Stimulated activated naive CD8-positive, alpha-beta T cell treated with anti-CD3 and anti-CD28 coated beads, Interleukin-15, Interleukin-2, amounts not matched to agents 100 ng/mL and 50 ng/mL, for 24 hours (primary cell): Measurements from ENCODE around the gene TBC1D13.
"Not testable (repeated sequence)": the region's sequence is repeated elsewhere in the genome, so short reads cannot be mapped to it uniquely, and the experiment has no call there.

ENCODE experiments used
- H3K27ac Mint-ChIP-seq: one replicate; pipeline ENCODE4 v1.8.0; 2021; ENCODE audit warnings: mild to moderate bottlenecking, mixed read lengths
- H3K27me3 Mint-ChIP-seq: one replicate; pipeline ENCODE4 v1.8.0; 2021; ENCODE audit warnings: mixed read lengths
- H3K36me3 Mint-ChIP-seq: one replicate; pipeline ENCODE4 v1.8.0; 2021; ENCODE audit warnings: low read depth, mixed read lengths
- H3K4me1 Mint-ChIP-seq: one replicate; pipeline ENCODE4 v1.8.0; 2021; ENCODE audit warnings: low read depth, mixed read lengths
- H3K4me3 Mint-ChIP-seq: one replicate; pipeline ENCODE4 v1.8.0; 2021; ENCODE audit warnings: mild to moderate bottlenecking, mixed read lengths
- H3K9me3 Mint-ChIP-seq: one replicate; pipeline ENCODE4 v1.8.0; 2021; ENCODE audit warnings: mixed read lengths

Gene TBC1D13

DNA sequence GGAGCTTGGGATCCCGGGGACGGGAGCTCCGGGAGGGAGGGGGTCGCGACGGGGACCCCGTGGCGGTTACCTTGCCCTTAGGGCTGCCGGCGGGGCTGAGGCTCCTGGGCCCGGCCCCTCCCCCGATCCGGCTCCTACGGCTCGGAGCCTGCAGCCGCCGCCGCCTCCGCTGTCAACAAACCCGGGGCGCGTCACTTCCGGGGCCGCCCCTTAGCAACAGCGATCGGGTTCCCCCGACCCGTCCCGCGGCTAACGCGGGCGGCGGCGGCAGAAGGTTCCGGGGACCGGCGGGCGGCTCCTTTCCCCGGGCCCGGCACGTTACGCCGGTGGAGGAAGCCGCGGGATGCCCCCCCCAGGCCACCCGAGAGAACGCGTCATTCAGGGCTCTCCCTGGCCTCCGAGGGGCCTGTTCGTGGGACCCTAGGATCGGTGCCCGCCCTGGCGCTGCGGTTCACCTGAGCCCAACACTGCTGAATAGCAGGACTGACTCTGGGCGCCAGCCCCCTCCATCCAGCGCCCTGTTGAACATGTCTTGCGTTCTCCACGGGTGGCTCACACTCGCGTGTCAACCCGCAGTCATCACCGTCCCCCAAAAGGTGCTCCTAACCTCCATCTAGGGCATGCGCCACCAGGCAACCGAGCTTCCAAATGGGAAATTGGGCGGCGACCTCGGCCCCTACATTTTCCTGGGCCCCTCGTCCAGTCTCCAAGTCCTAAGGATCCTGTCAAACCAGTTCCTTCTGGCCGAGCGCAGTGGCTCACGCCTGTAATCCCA lies 15.1 kb upstream of the TBC1D13 start, which contains the start of gene ZER1:
ZER1 (minus strand) TSS at position 183 of the 775 bp plus-strand sequence. CDS start 16,362 bp downstream, outside the sequence.
- Mint-ChIP-seq H3K4me3 (peak within 1 kb of the TSS; percentile 94), H3K9me3 (no peaks in the 10 kb centered on the region), H3K36me3 (peaks cover 4% of the 10 kb centered on the region), H3K27me3 (no peaks in the 10 kb centered on the region), H3K4me1 (peaks cover 22% of the 10 kb centered on the region), H3K27ac (peak within 1 kb of the TSS; percentile 92)

DNA sequence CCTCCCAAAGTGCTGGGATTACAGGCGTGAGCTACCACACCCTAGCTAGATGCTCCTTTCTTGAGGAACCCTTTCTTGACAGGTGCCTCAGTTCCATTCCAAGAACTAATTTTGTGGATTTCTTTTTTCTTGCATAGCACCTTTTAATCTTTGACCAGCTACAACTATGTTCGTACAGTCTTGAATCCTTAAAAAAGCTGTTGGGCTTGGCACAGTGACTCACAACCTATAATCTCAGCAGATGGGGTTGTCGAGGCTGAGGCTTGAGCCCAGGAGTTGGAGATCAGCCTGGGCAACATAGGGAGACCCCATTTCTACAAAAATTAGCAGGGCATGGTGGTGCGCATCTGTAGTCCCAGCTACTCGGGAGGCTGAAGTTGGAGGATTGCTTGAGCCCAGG lies 14.0 kb upstream of the TBC1D13 start:
- H3K9me3 Mint-ChIP-seq = no peaks in the 10 kb centered on the region
- no peaks in the 10 kb centered on the region for H3K36me3 Mint-ChIP-seq
- peak overlapping the region; percentile 94 for H3K4me3 Mint-ChIP-seq
- H3K27ac Mint-ChIP-seq = peak overlapping the region; percentile 71
- H3K27me3 Mint-ChIP-seq = no peaks in the 10 kb centered on the region
- H3K4me1 Mint-ChIP-seq = peaks cover 22% of the 10 kb centered on the region

- no peaks in the 10 kb centered on the region for H3K36me3 Mint-ChIP-seq
- no peak overlapping the region for H3K4me3 Mint-ChIP-seq
- H3K27me3 Mint-ChIP-seq = no peaks in the 10 kb centered on the region
- peaks cover 16% of the 10 kb centered on the region for H3K4me1 Mint-ChIP-seq
- H3K27ac Mint-ChIP-seq = no peak overlapping the region
- H3K9me3 Mint-ChIP-seq = no peaks in the 10 kb centered on the region
Observed at GRCh38 chr9:128774804-128775203, 12.2 kb upstream of the TBC1D13 start.

- H3K4me1 Mint-ChIP-seq = peaks cover 19% of the 10 kb centered on the region
- H3K4me3 Mint-ChIP-seq, H3K27me3 Mint-ChIP-seq, H3K27ac Mint-ChIP-seq, H3K36me3 Mint-ChIP-seq, H3K9me3 Mint-ChIP-seq: not testable (repeated sequence)
Observed at GRCh38 chr9:128780093-128780492, 7.0 kb upstream of the TBC1D13 start.

DNA sequence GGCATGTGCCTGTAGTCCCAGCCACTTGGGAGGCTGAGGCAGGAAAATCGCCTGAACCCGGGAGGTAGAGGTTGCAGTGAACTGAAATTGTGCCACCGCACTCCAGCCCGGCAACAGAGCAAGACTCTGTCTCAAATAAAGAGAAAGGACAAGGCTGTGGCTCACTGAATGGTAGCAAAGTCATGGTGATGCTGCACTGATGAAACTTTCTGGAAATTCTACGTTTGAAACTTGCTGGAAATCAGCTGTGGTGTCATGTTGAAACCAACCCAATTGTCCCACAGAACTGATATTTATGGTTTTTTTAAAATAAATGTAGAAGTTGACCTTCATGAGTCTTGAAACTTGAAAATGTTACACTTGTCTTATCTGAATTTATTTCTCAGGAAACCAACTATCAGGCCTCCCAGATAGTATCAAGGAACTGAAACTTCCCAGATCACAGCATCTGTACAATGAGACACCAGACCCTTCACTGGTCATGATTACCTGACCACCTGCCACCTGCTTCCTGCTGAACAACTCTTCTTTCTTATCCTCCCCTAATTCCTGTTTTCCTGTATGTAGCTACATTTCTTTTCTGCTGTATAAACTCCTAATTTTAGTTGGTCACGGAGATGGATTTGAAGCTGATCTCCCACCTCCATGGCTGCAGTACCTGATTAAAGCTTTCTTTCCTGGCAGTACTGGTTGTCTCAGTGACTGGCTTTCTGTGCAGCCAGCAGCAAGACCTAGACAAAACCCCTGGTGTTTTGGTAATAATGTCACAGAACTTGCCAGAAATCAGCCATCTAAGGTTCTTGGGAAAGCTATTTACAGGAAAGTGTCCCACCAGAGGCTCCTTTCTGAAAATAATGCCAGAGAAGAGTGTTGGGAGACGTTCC lies 5.6 kb upstream of the TBC1D13 start:
- peaks cover 22% of the 10 kb centered on the region for H3K4me1 Mint-ChIP-seq
- H3K27ac Mint-ChIP-seq = peak overlapping the region; percentile 31
- no peaks in the 10 kb centered on the region for H3K36me3 Mint-ChIP-seq
- H3K9me3 Mint-ChIP-seq = no peaks in the 10 kb centered on the region
- H3K27me3 Mint-ChIP-seq = no peaks in the 10 kb centered on the region
- no peak overlapping the region for H3K4me3 Mint-ChIP-seq

DNA sequence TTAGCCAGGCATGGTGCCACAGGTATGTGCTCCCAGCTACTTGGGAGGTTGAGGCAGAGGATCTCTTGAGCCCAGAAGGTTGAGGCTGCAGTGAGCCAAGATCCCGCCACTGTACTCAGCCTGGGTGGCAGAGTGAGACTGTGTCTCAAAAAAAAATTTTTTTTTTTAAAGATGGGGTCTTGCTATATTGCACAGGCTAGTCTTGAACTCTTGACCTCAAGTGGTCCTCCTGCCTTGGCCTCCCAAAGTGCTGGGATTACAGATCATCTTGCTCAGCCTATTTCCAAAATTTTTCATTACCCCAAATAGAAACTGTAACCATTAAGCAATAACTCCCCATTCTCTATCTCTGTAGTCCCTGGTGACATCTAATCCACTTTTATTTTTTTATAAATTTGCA lies 4.4 kb upstream of the TBC1D13 start:
- no peaks in the 10 kb centered on the region for H3K27me3 Mint-ChIP-seq
- H3K4me3 Mint-ChIP-seq = no peak overlapping the region
- H3K9me3 Mint-ChIP-seq = no peaks in the 10 kb centered on the region
- H3K27ac Mint-ChIP-seq = peak overlapping the region; percentile 21
- H3K36me3 Mint-ChIP-seq = no peaks in the 10 kb centered on the region
- H3K4me1 Mint-ChIP-seq = peaks cover 26% of the 10 kb centered on the region

DNA sequence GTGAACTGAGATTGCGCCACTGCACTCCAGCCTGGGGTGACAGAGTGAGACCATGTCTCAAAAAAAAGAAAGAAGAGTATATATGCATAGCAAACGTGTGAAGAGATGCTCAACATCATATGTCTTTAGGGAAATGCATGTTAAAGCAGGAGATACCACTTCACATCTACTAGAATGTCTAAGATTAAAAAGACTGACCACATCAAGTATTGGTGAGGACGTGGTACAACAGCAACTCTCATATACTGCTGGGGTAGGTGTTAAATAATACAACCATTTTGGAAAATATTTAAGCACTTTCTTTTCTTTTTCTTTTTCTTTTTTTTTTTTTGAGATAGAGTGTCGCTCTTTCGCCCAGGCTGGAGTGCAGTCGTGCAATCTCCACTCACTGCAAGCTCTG lies 1.6 kb upstream of the TBC1D13 start:
- Mint-ChIP-seq H3K4me3 (no peak overlapping the region), H3K4me1 (peaks cover 38% of the 10 kb centered on the region), H3K27ac (no peak overlapping the region)

GRCh38 chr9:128787659-128788058 lies 606 bp downstream of the TBC1D13 start:
- peak overlapping the region; percentile 90 for H3K4me3 Mint-ChIP-seq
- H3K27me3 Mint-ChIP-seq = no peaks in the 10 kb centered on the region
- peaks cover 2% of the 10 kb centered on the region for H3K36me3 Mint-ChIP-seq
- no peaks in the 10 kb centered on the region for H3K9me3 Mint-ChIP-seq
- H3K4me1 Mint-ChIP-seq = peaks cover 33% of the 10 kb centered on the region
- H3K27ac Mint-ChIP-seq = peak overlapping the region; percentile 83

More for the DNA sequence above, 1.6 kb upstream of the TBC1D13 start:
- Mint-ChIP-seq H3K36me3 (no peaks in the 10 kb centered on the region), H3K27me3 (no peaks in the 10 kb centered on the region), H3K9me3 (no peaks in the 10 kb centered on the region)

DNA sequence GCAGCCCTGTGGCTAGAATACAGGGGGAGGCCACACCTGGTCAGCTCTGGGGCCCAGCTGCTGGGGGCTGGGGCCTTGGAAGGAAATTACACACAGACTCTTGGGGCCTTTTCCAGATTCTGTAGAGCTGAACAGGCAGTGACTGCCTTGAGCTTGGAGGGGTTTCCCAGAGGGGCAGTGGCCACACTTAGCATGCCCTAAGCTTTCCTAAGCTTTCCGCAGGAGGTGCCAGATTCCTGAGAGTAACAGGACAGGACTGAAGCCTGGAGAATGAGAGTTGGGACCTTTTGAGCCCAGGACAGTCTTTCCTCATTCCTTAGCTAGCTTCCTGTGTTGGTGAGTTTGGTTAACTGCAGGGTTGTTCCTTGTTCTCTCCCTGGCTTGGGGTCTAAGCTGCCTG lies 1.4 kb downstream of the TBC1D13 start:
- Mint-ChIP-seq H3K36me3 (peaks cover 7% of the 10 kb centered on the region), H3K4me1 (peaks cover 32% of the 10 kb centered on the region), H3K27ac (peak overlapping the region; percentile 83), H3K27me3 (no peaks in the 10 kb centered on the region), H3K9me3 (no peaks in the 10 kb centered on the region), H3K4me3 (peak overlapping the region; percentile 90)

DNA sequence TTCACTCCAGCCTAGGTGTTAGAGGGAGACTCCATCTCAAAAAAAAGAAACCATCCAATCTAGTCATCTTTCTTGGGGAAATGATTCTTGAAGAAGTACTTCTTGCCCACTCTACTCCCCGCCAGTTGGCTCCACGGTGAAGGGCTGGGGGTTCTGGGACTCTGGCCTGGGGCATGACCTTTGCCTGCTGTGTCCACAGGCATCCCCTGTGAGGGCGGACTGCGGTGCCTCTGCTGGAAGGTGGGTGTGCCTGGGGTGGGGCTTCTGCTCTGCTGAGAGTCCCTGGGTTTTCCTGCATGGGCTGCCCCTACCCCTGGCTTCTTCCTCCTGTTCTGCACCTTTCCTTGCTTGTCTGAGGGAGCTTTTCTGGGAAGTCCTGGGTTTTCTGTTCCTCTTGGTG lies 3.5 kb downstream of the TBC1D13 start:
- peaks cover 24% of the 10 kb centered on the region for H3K4me1 Mint-ChIP-seq
- peaks cover 13% of the 10 kb centered on the region for H3K36me3 Mint-ChIP-seq
- no peak overlapping the region for H3K4me3 Mint-ChIP-seq
- no peaks in the 10 kb centered on the region for H3K9me3 Mint-ChIP-seq
- H3K27me3 Mint-ChIP-seq = no peaks in the 10 kb centered on the region
- H3K27ac Mint-ChIP-seq = no peak overlapping the region

- Mint-ChIP-seq H3K4me1 (peaks cover 20% of the 10 kb centered on the region), H3K9me3 (no peaks in the 10 kb centered on the region), H3K27ac (no peak overlapping the region), H3K4me3 (no peak overlapping the region), H3K36me3 (peaks cover 15% of the 10 kb centered on the region), H3K27me3 (no peaks in the 10 kb centered on the region)
Observed at GRCh38 chr9:128792134-128792533, 5.1 kb downstream of the TBC1D13 start.

DNA sequence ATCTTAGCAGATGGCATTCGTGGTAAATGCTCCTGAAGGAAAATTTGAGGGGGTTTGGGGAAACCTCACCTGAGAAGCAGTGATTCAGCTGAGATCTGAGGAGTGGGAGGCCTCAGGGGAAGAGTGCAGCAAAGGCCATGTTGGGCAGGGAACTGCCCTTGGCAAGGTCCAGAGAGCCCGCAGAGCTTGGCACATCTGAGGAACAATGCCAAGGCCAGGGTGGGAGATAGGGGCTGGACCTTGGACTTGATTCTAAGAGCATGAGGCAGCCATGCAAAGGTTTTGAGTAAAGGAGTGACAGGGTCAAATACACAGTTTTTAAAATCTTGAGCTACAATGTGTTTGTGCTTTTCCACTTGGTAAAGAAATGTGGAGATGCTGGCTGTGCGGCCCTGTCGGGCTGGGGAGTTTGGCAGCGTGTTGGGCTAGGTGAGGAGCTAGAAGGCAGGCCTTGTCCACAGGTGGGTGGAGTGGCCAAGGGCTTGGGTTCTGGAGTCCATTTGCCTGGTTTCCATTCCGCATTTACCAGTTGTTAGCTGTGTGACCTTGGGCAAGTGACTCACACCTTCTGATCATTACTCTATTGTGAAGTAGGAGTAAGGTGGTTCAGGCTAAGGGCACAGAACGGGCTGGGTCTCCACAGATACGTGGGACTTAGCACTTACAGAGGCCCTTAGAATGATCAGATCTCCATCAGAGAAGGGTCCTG lies 6.1 kb downstream of the TBC1D13 start:
- H3K36me3 Mint-ChIP-seq = peaks cover 21% of the 10 kb centered on the region
- peaks cover 19% of the 10 kb centered on the region for H3K4me1 Mint-ChIP-seq
- H3K27ac Mint-ChIP-seq = peak overlapping the region; percentile 42
- H3K9me3 Mint-ChIP-seq = no peaks in the 10 kb centered on the region
- H3K27me3 Mint-ChIP-seq = no peaks in the 10 kb centered on the region
- H3K4me3 Mint-ChIP-seq = no peak overlapping the region

GRCh38 chr9:128794961-128795360 lies 7.9 kb downstream of the TBC1D13 start:
- H3K9me3 Mint-ChIP-seq, H3K27ac Mint-ChIP-seq, H3K27me3 Mint-ChIP-seq, H3K4me1 Mint-ChIP-seq, H3K4me3 Mint-ChIP-seq: not testable (repeated sequence)
- H3K36me3 Mint-ChIP-seq = peaks cover 27% of the 10 kb centered on the region

DNA sequence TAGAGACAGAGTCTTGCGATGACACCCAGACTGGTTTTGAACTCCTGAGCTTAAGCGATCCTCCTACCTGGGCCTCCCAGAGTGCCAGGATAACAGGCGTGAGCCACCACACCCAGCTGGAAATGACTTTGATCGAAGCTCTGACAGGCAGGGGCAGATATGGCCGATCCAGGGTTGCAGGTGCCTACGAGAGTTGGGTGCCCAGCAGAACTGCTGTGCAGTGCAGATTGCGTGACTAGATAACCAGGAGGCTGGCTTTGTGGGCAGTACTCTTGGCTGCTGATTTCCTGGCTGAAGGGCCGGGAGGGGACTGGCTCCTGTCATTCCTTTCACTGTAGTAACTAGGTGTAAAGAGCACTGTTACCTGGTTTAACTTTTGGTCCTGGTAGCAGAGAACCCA lies 11.8 kb downstream of the TBC1D13 start:
- no peaks in the 10 kb centered on the region for H3K9me3 Mint-ChIP-seq
- peaks cover 32% of the 10 kb centered on the region for H3K36me3 Mint-ChIP-seq

GRCh38 chr9:128800061-128800460 lies 13.0 kb downstream of the TBC1D13 start:
- no peaks in the 10 kb centered on the region for H3K4me1 Mint-ChIP-seq
- H3K9me3 Mint-ChIP-seq = no peaks in the 10 kb centered on the region
- no peak overlapping the region for H3K4me3 Mint-ChIP-seq
- no peak overlapping the region for H3K27ac Mint-ChIP-seq
- peaks cover 31% of the 10 kb centered on the region for H3K36me3 Mint-ChIP-seq
- no peaks in the 10 kb centered on the region for H3K27me3 Mint-ChIP-seq

More for the DNA sequence above, 11.8 kb downstream of the TBC1D13 start:
- Mint-ChIP-seq H3K27me3 (no peaks in the 10 kb centered on the region), H3K27ac (no peak overlapping the region), H3K4me3 (no peak overlapping the region), H3K4me1 (no peaks in the 10 kb centered on the region)
